Spleen (tissue), 7 donors: ENCODE data around the gene CPLX1.

Source experiments
- POLR2A ChIP-seq, 3 donors: fragments of 450-650 bp; IDR thresholded peaks; one replicate each; pipeline ENCODE4 v1.5.1; 2017; ENCODE audit warnings: antibody characterized with exemption in 3 of 3, mild to moderate bottlenecking in 1 of 3
- TF ChIP-seq, protein P1 (sequence below), 11 experiments: fragments of 200-600 bp in 7 of 11; fragments of 450-650 bp in 4 of 11; sonication (generic) in 4 of 11; IDR thresholded peaks in 8 of 11; conservative IDR thresholded peaks in 3 of 11; 1 replicate in 7 of 11; 2 replicates in 4 of 11; pipeline versions ENCODE4 v1.4.0 to v1.8.0; 2016 to 2021; ENCODE audit warnings: antibody characterized with exemption in 11 of 11, inconsistent platforms in 4 of 11, mild to moderate bottlenecking in 1 of 11
- donor health status: DM: no; HTN: no; CAD: no; lungs with moderate emphysema.
- donor health status: DM: no; HTN: no; CAD: no.
- donor health status: DM: no; HTN: no; CAD: no.

DNA sequence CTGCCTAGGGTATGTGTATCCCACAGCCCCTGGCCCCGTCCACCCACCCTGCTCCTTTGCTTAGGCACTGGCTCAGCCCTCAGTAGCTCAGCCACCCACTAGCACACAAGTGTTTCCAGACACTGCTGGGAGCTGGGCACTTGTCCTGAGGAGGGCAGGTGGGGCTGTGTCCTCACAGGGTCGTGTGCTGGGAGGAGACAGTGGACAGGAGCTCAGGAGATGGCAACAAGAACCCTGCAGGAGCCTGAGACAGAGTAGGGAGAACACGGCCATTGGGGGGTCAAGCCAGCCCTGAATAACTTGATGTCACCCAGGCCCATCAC is 5.5 kb upstream of the CPLX1 start:
- TF ChIP-seq, protein P1, sequence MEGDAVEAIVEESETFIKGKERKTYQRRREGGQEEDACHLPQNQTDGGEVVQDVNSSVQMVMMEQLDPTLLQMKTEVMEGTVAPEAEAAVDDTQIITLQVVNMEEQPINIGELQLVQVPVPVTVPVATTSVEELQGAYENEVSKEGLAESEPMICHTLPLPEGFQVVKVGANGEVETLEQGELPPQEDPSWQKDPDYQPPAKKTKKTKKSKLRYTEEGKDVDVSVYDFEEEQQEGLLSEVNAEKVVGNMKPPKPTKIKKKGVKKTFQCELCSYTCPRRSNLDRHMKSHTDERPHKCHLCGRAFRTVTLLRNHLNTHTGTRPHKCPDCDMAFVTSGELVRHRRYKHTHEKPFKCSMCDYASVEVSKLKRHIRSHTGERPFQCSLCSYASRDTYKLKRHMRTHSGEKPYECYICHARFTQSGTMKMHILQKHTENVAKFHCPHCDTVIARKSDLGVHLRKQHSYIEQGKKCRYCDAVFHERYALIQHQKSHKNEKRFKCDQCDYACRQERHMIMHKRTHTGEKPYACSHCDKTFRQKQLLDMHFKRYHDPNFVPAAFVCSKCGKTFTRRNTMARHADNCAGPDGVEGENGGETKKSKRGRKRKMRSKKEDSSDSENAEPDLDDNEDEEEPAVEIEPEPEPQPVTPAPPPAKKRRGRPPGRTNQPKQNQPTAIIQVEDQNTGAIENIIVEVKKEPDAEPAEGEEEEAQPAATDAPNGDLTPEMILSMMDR (IDR thresholded peaks at IDR 0.05 in 8 of 11, conservative IDR thresholded peaks at IDR 0.05 in 3 of 11): no peak
- TF ChIP-seq POLR2A (IDR thresholded peaks at IDR 0.05): no peak
